A673 (cell line): ENCODE measurements around the gene DYNC1LI2.

Experiments used
- CTCF ChIP-seq: fragments of 300-800, 200-600 bp; sonication (generic); conservative IDR thresholded peaks from 2 replicates; pipeline ENCODE4 v1.5.1; 2017; ENCODE audit warnings: low read depth, mild to moderate bottlenecking, antibody characterized with exemption, low read length, moderate library complexity, mixed read lengths
- EZH2 ChIP-seq: fragments of 200-600 bp; sonication (generic); IDR thresholded peaks from 2 replicates; pipeline ENCODE4 v1.6.1; 2017; ENCODE audit warnings: borderline replicate concordance, low read depth, mild to moderate bottlenecking, mixed read lengths, antibody characterized with exemption, low read length; ENCODE audit not compliant: poor library complexity, severe bottlenecking

- TF ChIP-seq CTCF (peak; percentile 37), EZH2 (no peak)
These were observed 54.5 kb downstream of the DYNC1LI2 start, which contains the start of gene CMTM4 for GRCh38 chr16:66696669-66697630.
